OCI-LY3 (cell line): ENCODE measurements around the gene GRAMD2A.

Experiments
- H2AFZ ChIP-seq: fragments of 200-600, 300-600 bp; shearing (Covaris generic); 2 replicates; pipeline ENCODE4 v1.6.0; 2014; ENCODE audit warnings: antibody characterized with exemption, low read depth, low read length
- H3K27ac ChIP-seq: fragments of 200-600, 300-600 bp; sonication (generic); 2 replicates; pipeline ENCODE4 v1.5.1; 2014; ENCODE audit warnings: mild to moderate bottlenecking, low read length, moderate library complexity, mixed read lengths
- H3K27me3 ChIP-seq: fragments of 200-600, 300-600 bp; sonication (generic); 2 replicates; pipeline ENCODE4 v1.6.1; 2014; ENCODE audit warnings: low read depth, low read length, mixed read lengths
- H3K36me3 ChIP-seq: fragments of 200-600, 300-600 bp; sonication (generic); replicated peaks from 2 replicates; pipeline ENCODE3; 2014; ENCODE audit warnings: low read depth, low read length, mixed read lengths
- H3K4me1 ChIP-seq: fragments of 300-600, 200-600 bp; sonication (generic); 2 replicates; pipeline ENCODE4 v1.6.1; 2014; ENCODE audit warnings: low read length, mixed read lengths
- H3K4me2 ChIP-seq: fragments of 200-600, 300-600 bp; sonication (generic); 2 replicates; pipeline ENCODE4 v1.6.1; 2014; ENCODE audit warnings: low read length, mixed read lengths
- H3K4me3 ChIP-seq: fragments of 300-600, 200-600 bp; sonication (generic); 2 replicates; pipeline ENCODE4 v1.5.1; 2014; ENCODE audit warnings: antibody characterized with exemption, mild to moderate bottlenecking, low read length, moderate library complexity
- H3K79me2 ChIP-seq: fragments of 300-600, 200-600 bp; shearing (Covaris generic); 2 replicates; pipeline ENCODE4 v1.6.1; 2014; ENCODE audit warnings: mild to moderate bottlenecking, low read length, mixed read lengths
- H3K9ac ChIP-seq: fragments of 300-600, 200-600 bp; shearing (Covaris generic); 2 replicates; pipeline ENCODE4 v1.6.0; 2014; ENCODE audit warnings: mild to moderate bottlenecking, low read length, moderate library complexity
- H3K9me3 ChIP-seq: fragments of 200-600, 300-600 bp; shearing (Covaris generic); 2 replicates; pipeline ENCODE4 v1.6.1; 2014; ENCODE audit warnings: low read length, mixed read lengths; ENCODE audit not compliant: insufficient read depth
- H4K20me1 ChIP-seq: fragments of 200-600, 300-600 bp; sonication (generic); 2 replicates; pipeline ENCODE4 v1.6.1; 2016; ENCODE audit warnings: low read length, mixed read lengths; ENCODE audit not compliant: insufficient read depth
- CTCF ChIP-seq: fragments of 200-600, 300-600 bp; sonication (generic); IDR thresholded peaks from 2 replicates; pipeline ENCODE4 v1.5.1; 2014; ENCODE audit warnings: antibody characterized with exemption, low read length, low read depth
- EZH2phosphoT487 ChIP-seq: fragments of 200-600 bp; shearing (Covaris generic); IDR thresholded peaks from 2 replicates; pipeline ENCODE4 v1.6.1; 2018; ENCODE audit warnings: antibody characterized with exemption, mixed run types, low read depth

GRAMD2A gene

GRCh38 chr15:72180761-72181324, 16.7 kb downstream of the GRAMD2A start:
- Histone ChIP-seq H4K20me1 (no peaks in the 10 kb centered on the region), H3K9ac (no peak overlapping the region), H3K4me2 (no peak overlapping the region), H3K4me3 (no peak overlapping the region), H3K9me3 (no peaks in the 10 kb centered on the region), H3K4me1 (no peaks in the 10 kb centered on the region), H3K27me3 (0 out of 2 replicates have a peak, but pooled peaks cover 3% of the 10 kb centered on the region), H3K36me3 (no peaks in the 10 kb centered on the region), H3K27ac (no peak overlapping the region), H3K79me2 (no peaks in the 10 kb centered on the region), H2AFZ (no peak overlapping the region)
- TF ChIP-seq EZH2phosphoT487: no peak

- no peaks in the 10 kb centered on the region for H3K79me2 ChIP-seq
- H2AFZ ChIP-seq: no peak overlapping the region
- TF ChIP-seq EZH2phosphoT487 (no peak), CTCF (no peak)
- no peak overlapping the region for H3K27ac ChIP-seq
- H3K9me3 ChIP-seq: no peaks in the 10 kb centered on the region
- 0 out of 2 replicates have a peak, but pooled peaks cover 9% of the 10 kb centered on the region for H3K27me3 ChIP-seq
- no peaks in the 10 kb centered on the region for H3K36me3 ChIP-seq
- no peaks in the 10 kb centered on the region; the same call in 1 of the 2 replicates for H3K4me1 ChIP-seq
- no peaks in the 10 kb centered on the region for H4K20me1 ChIP-seq
- H3K4me3 ChIP-seq: no peak overlapping the region
- no peak overlapping the region for H3K9ac ChIP-seq
- no peak overlapping the region for H3K4me2 ChIP-seq
Measured at GRCh38 chr15:72179950-72180581, 17.5 kb downstream of the GRAMD2A start.

- H3K9me3 ChIP-seq: no peaks in the 10 kb centered on the region
- H3K4me1 ChIP-seq: peaks cover 4% of the 10 kb centered on the region; the same call in 1 of the 2 replicates
- H3K4me2 ChIP-seq: no peak overlapping the region
- no peak overlapping the region for H3K27ac ChIP-seq
- H2AFZ ChIP-seq: no peak overlapping the region
- H3K79me2 ChIP-seq: no peaks in the 10 kb centered on the region
- TF ChIP-seq EZH2phosphoT487 (no peak), CTCF (no peak)
- peaks cover 14% of the 10 kb centered on the region for H3K27me3 ChIP-seq
- H4K20me1 ChIP-seq: no peaks in the 10 kb centered on the region
- no peak overlapping the region for H3K4me3 ChIP-seq
- H3K9ac ChIP-seq: no peak overlapping the region
- H3K36me3 ChIP-seq: no peaks in the 10 kb centered on the region
Measured at GRCh38 chr15:72178976-72179585, 18.5 kb downstream of the GRAMD2A start.

- no peaks in the 10 kb centered on the region for H3K9me3 ChIP-seq
- no peak overlapping the region for H3K9ac ChIP-seq
- H3K27ac ChIP-seq: no peak overlapping the region
- H2AFZ ChIP-seq: no peak overlapping the region
- no peaks in the 10 kb centered on the region for H3K36me3 ChIP-seq
- TF ChIP-seq CTCF (no peak), EZH2phosphoT487 (no peak)
- H3K4me1 ChIP-seq: peaks cover 4% of the 10 kb centered on the region; the same call in 1 of the 2 replicates
- no peak overlapping the region for H3K4me2 ChIP-seq
- no peaks in the 10 kb centered on the region for H3K79me2 ChIP-seq
- peaks cover 24% of the 10 kb centered on the region for H3K27me3 ChIP-seq
- H4K20me1 ChIP-seq: no peaks in the 10 kb centered on the region
- H3K4me3 ChIP-seq: no peak overlapping the region
Measured at GRCh38 chr15:72176743-72177142, 20.8 kb downstream of the GRAMD2A start.
